Thyroid gland (tissue), 4 donors: ENCODE measurements around the gene BBIP1. TPM values are rescaled to one million over a fixed set of nuclear protein-coding genes. Genes with fewer than 3 reads are reported as not detected.

ENCODE experiments used
- DNase-seq, 2 donors: peaks; one replicate each; pipeline ENCODE4 v3.0.0-alpha.2; 2019
- H3K27ac ChIP-seq, 3 donors: fragments of 200-600 bp; sonication (generic); 1 replicate in 2 of 3; 2 replicates in 1 of 3; pipeline ENCODE4 v1.5.1; 2016 to 2019; ENCODE audit warnings: mild to moderate bottlenecking in 1 of 3, moderate library complexity in 1 of 3
- H3K27me3 ChIP-seq: fragments of 200-600 bp; sonication (generic); one replicate; pipeline ENCODE4 v1.5.1; 2019
- H3K36me3 ChIP-seq, 2 donors: fragments of 200-600 bp; sonication (generic); one replicate each; pipeline ENCODE4 v1.5.1; 2016 to 2019
- H3K4me1 ChIP-seq, 2 donors: fragments of 200-600 bp; sonication (generic); one replicate each; pipeline ENCODE4 v1.5.1; 2017 to 2019
- H3K4me3 ChIP-seq, 3 donors: fragments of 200-600 bp; sonication (generic); replicated peaks in 1 of 3; 1 replicate in 2 of 3; 2 replicates in 1 of 3; pipeline ENCODE4 v1.5.1; 2016; ENCODE audit warnings: mild to moderate bottlenecking in 1 of 3
- H3K9me3 ChIP-seq: fragments of 200-600 bp; sonication (generic); one replicate; pipeline ENCODE4 v1.5.1; 2017
- CTCF ChIP-seq, 6 experiments: fragments of 200-600 bp in 3 of 6; fragments of 450-650 bp in 3 of 6; sonication (generic) in 3 of 6; IDR thresholded peaks; one replicate each; pipeline ENCODE4 v1.5.1; 2016 to 2019; ENCODE audit warnings: antibody characterized with exemption in 6 of 6, mild to moderate bottlenecking in 2 of 6, inconsistent platforms in 1 of 6, moderate library complexity in 1 of 6
- POLR2A ChIP-seq, 2 donors: fragments of 450-650 bp; IDR thresholded peaks; one replicate each; pipeline ENCODE4 v1.6.1; 2017; ENCODE audit warnings: antibody characterized with exemption in 2 of 2, mild to moderate bottlenecking in 2 of 2, moderate library complexity in 1 of 2
- WGBS, 2 donors: methylation state at CpG; one replicate each; pipeline ENCODE4 v1.1.5; 2017; 5-methylcytosine and 5-hydroxymethylcytosine counted together
- intact Hi-C: fragments of 100-400 bp; cut with DNase I; formaldehyde crosslinking; loops from one replicate; pipeline ENCODE4 v1.15.1; 2023
- total RNA-seq, 4 donors: library from RNA; depleted of rRNA; stranded (reverse); fragments of >200 nt; gene quantifications; one replicate each; pipeline ENCODE4 v1.2.3, GENCODE V29; 2016

Gene BBIP1
- total RNA-seq, 4 donors from 2014 or later = 27.3 to 48.4 (median 34.1) TPM

- H3K27ac ChIP-seq = peak overlapping the region; percentile 34 to 82 (median 57)
- no peaks in the 10 kb centered on the region for H3K27me3 ChIP-seq
- H3K9me3 ChIP-seq = no peaks in the 10 kb centered on the region
- 59 to 73% methylated on average over 8 of the region's 8 CpGs for WGBS, 2 donors
- TF ChIP-seq POLR2A (IDR thresholded peaks at IDR 0.05) (no peak), CTCF (IDR thresholded peaks at IDR 0.05) (no peak)
- intact Hi-C loops = no loop called here
- H3K4me3 ChIP-seq = no peak overlapping the region
- no peak for DNase-seq
- no peaks in the 10 kb centered on the region for H3K36me3 ChIP-seq
- H3K4me1 ChIP-seq = peaks cover 29 to 34% of the 10 kb centered on the region in 2 donors
These were observed 67.9 kb downstream of the BBIP1 start for GRCh38 chr10:110851020-110851612.

- 98% methylated on average over 3 of the region's 3 CpGs for WGBS, 2 donors
- H3K27me3 ChIP-seq = no peaks in the 10 kb centered on the region
- intact Hi-C loops = no loop called here
- no peak overlapping the region for H3K4me3 ChIP-seq
- DNase-seq = no peak
- H3K36me3 ChIP-seq = no peaks in the 10 kb centered on the region
- H3K9me3 ChIP-seq = no peaks in the 10 kb centered on the region
- H3K4me1 ChIP-seq = peaks cover 38 to 44% of the 10 kb centered on the region in 2 donors
- H3K27ac ChIP-seq = peak overlapping the region in 1 of 3 donors; percentile 57
- TF ChIP-seq CTCF (IDR thresholded peaks at IDR 0.05) (no peak), POLR2A (IDR thresholded peaks at IDR 0.05) (no peak)
These were observed 68.9 kb downstream of the BBIP1 start for GRCh38 chr10:110850099-110850498.

Other genes starting within 250 kb of the BBIP1 start
- 100 to 1,000 TPM; 188 to 340 (median 256) TPM for gene PDCD4, start 47.3 kb downstream of the BBIP1 start, total RNA-seq
- gene SHOC2, start 424 bp upstream of the BBIP1 start, total RNA-seq = 10 to 100 TPM; 62.2 to 96.2 (median 71.1) TPM
- 1 to 10 TPM; 1.0 to 9.1 (median 3.5) TPM for gene ADRA2A, start 157.8 kb upstream of the BBIP1 start, total RNA-seq